Measurements from ENCODE around the gene CYP26B1. TPM values are rescaled to one million over a fixed set of nuclear protein-coding genes. Genes with fewer than 3 reads are reported as not detected.

Gene CYP26B1
- total and polyA plus RNA-seq, 2 of the 8 experiments (the other 6 are each of a cell fraction or from before 2014, with no cell fraction given), result 0.06 to 0.69 TPM

GRCh38 chr2:72156872-72157271 is 9.2 kb upstream of the CYP26B1 start:
- H2BK15ac ChIP-seq (ENCODE audit: low read length), result no peak overlapping the region
- 84% methylated on average over 2 of the region's 2 CpGs; no CpG with 5 or more reads in 1 of the 2 experiments for WGBS, 2 experiments (ENCODE audit: extremely low coverage in 1 of 2, insufficient coverage in 1 of 2, insufficient read length in 1 of 2, insufficient replicate concordance in 2 of 2, low coverage in 1 of 2, low lambda C conversion rate in 2 of 2, missing lambda C conversion rate in 1 of 2)
- 0 out of 7 replicates have a peak, but pooled peaks cover 0 to 6% (median 0%) of the 10 kb centered on the region in 4 experiments for H3K4me1 ChIP-seq (replicated peaks in 1 of 4; ENCODE audit: control insufficient read depth in 3 of 4, insufficient read depth in 4 of 4, low read length in 3 of 4)
- H3K23ac ChIP-seq (ENCODE audit: insufficient read length), result no peak overlapping the region
- TF ChIP-seq SIRT6 (IDR thresholded peaks at IDR 0.05; ENCODE audit: low read length) (no peak), GTF2F1 (IDR thresholded peaks at IDR 0.05; ENCODE audit: borderline replicate concordance, low read depth, low read length) (no peak), POLR2AphosphoS5 (IDR thresholded peaks at IDR 0.05; ENCODE audit: low read depth, low read length) (no peak), SP2 (IDR thresholded peaks at IDR 0.05; ENCODE audit: low read length) (no peak), BCL11A (IDR thresholded peaks at IDR 0.05; ENCODE audit: low read depth in 2 of 2, low read length in 2 of 2) (no peak), NANOG (IDR thresholded peaks at IDR 0.05; ENCODE audit: insufficient read depth, low read depth, low read length, poor library complexity, severe bottlenecking) (no peak), ATF2 (IDR thresholded peaks at IDR 0.05; ENCODE audit: low read length) (no peak), CHD1 (IDR thresholded peaks at IDR 0.05; ENCODE audit: low read depth, low read length) (no peak), NRF1 (IDR thresholded peaks at IDR 0.05; ENCODE audit: low read depth, low read length) (no peak), SP4 (IDR thresholded peaks at IDR 0.05; ENCODE audit: low read length) (no peak)
- no peak overlapping the region for H3K56ac ChIP-seq (replicated peaks; ENCODE audit: insufficient read length, low read depth, low read length)
- no peak overlapping the region for H3K4me2 ChIP-seq (ENCODE audit: insufficient read depth in 1 of 2, low read depth in 2 of 2, low read length in 2 of 2)
- H3K4me3 ChIP-seq (ENCODE audit: extremely low read depth in 1 of 4, insufficient read depth in 2 of 4, low read depth in 3 of 4, low read length in 4 of 4), result no peak overlapping the region
- no peak overlapping the region for H2BK12ac ChIP-seq (ENCODE audit: low read depth, low read length)
- H4K5ac ChIP-seq (ENCODE audit: insufficient read length, low read depth, low read length), result no peak overlapping the region
- no peak overlapping the region for H3K14ac ChIP-seq (ENCODE audit: insufficient read length)
- H3K36me3 ChIP-seq (ENCODE audit: control insufficient read depth in 2 of 4, insufficient read depth in 4 of 4, low read length in 3 of 4), result no peaks in the 10 kb centered on the region
- ChIA-PET CTCF (ENCODE audit: partially characterized antibody) (interaction anchor here (0.8 to 1.2 kb wide), 5 partner anchors 24 to 610 kb away, joined by 3 to 4 read pairs (median 3); no protein-coding TSS in a partner anchor), POLR2A (ENCODE audit: partially characterized antibody) (no interaction called here)
- DNase-seq (ENCODE audit: low read depth in 1 of 2, low spot score in 2 of 2) (no peak), FAIRE-seq (no peak)
- no peak overlapping the region for H2AK5ac ChIP-seq (ENCODE audit: low read depth, low read length)
- H3K27me3 ChIP-seq (replicated peaks in 1 of 4; ENCODE audit: control insufficient read depth in 3 of 4, extremely low read depth in 1 of 4, insufficient read depth in 3 of 4, low read length in 3 of 4), result peaks cover 0 to under 1% (median under 1%) of the 10 kb centered on the region in 4 experiments; a peak in 4 of 7 replicates
- no peaks in the 10 kb centered on the region for H3K9me3 ChIP-seq (ENCODE audit: insufficient read depth in 2 of 2, low read depth in 1 of 2, low read length in 1 of 2)
- no peaks in the 10 kb centered on the region for H4K20me1 ChIP-seq (replicated peaks in 1 of 2; ENCODE audit: control insufficient read depth in 1 of 2, insufficient read depth in 2 of 2, low read length in 2 of 2)
- no peaks in the 10 kb centered on the region for H3K79me1 ChIP-seq (ENCODE audit: low read depth, low read length)
- H4K91ac ChIP-seq (replicated peaks; ENCODE audit: insufficient read length, low read length), result no peak overlapping the region
- no peak overlapping the region for H3K27ac ChIP-seq (ENCODE audit: low read depth, low read length)
- H3K79me2 ChIP-seq (ENCODE audit: control insufficient read depth in 1 of 2, insufficient read depth in 2 of 2, low read length in 2 of 2), result no peaks in the 10 kb centered on the region
- no peaks in the 10 kb centered on the region; the same call in 1 of the 2 replicates for H3K23me2 ChIP-seq (ENCODE audit: low read depth, low read length)
- H2AFZ ChIP-seq (ENCODE audit: low read length), result no peak overlapping the region
- no peak overlapping the region for H2BK5ac ChIP-seq (ENCODE audit: low read depth, low read length)
- H3K18ac ChIP-seq (ENCODE audit: extremely low read depth, low read length), result no peak overlapping the region
- H2BK120ac ChIP-seq (replicated peaks; ENCODE audit: low read depth, low read length), result no peak overlapping the region
- H2BK20ac ChIP-seq (ENCODE audit: low read length), result no peak overlapping the region
- no peak overlapping the region for H4K8ac ChIP-seq (ENCODE audit: extremely low read depth, insufficient read depth, low read length)
- H3K4ac ChIP-seq (replicated peaks; ENCODE audit: insufficient read length, low read depth, low read length), result no peak overlapping the region
- H3K9ac ChIP-seq (replicated peaks in 1 of 4; ENCODE audit: extremely low read depth in 1 of 4, low read depth in 3 of 4, low read length in 3 of 4), result no peak overlapping the region

Measured in H1 (cell line).